GM12865 (cell line): ENCODE results near the gene EFCAB9.

Experiments used
- DNase-seq: peaks from one replicate; pipeline ENCODE4 v3.0.0; 2010; ENCODE audit warnings: low read depth
- H3K4me3 ChIP-seq: 2 replicates; pipeline ENCODE4 v1.5.1; 2011; ENCODE audit warnings: mild to moderate bottlenecking, low read depth, low read length, control low read depth
- TF ChIP-seq, protein P1 (sequence below): IDR thresholded peaks from 2 replicates; pipeline ENCODE4 v1.5.1; 2011; ENCODE audit warnings: low read length, control low read depth, low read depth, inconsistent platforms; ENCODE audit not compliant: insufficient read depth; ENCODE audit errors: missing control alignments

The EFCAB9 gene

DNA sequence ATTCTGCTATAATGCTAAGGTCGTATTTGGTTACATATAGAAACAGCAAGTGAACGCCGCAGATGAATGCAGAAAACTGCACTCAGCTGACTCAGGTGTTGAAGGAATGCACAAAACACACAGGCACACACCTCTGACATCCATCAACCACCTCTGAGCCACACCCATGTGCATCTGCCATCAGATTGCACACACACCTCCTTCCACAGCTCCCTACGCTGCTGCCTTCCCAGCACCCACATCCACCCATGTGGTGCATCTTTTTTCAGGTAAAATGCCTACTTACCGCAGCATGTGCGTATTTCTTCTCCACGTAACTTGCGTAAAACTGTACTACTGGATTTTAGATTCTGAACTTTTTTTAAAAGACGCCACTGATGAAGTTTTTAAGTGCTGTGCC is 13.0 kb upstream of the EFCAB9 start:
- no peak for DNase-seq
- no peak overlapping the region for H3K4me3 ChIP-seq
- TF ChIP-seq, protein P1, sequence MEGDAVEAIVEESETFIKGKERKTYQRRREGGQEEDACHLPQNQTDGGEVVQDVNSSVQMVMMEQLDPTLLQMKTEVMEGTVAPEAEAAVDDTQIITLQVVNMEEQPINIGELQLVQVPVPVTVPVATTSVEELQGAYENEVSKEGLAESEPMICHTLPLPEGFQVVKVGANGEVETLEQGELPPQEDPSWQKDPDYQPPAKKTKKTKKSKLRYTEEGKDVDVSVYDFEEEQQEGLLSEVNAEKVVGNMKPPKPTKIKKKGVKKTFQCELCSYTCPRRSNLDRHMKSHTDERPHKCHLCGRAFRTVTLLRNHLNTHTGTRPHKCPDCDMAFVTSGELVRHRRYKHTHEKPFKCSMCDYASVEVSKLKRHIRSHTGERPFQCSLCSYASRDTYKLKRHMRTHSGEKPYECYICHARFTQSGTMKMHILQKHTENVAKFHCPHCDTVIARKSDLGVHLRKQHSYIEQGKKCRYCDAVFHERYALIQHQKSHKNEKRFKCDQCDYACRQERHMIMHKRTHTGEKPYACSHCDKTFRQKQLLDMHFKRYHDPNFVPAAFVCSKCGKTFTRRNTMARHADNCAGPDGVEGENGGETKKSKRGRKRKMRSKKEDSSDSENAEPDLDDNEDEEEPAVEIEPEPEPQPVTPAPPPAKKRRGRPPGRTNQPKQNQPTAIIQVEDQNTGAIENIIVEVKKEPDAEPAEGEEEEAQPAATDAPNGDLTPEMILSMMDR: no peak

DNA sequence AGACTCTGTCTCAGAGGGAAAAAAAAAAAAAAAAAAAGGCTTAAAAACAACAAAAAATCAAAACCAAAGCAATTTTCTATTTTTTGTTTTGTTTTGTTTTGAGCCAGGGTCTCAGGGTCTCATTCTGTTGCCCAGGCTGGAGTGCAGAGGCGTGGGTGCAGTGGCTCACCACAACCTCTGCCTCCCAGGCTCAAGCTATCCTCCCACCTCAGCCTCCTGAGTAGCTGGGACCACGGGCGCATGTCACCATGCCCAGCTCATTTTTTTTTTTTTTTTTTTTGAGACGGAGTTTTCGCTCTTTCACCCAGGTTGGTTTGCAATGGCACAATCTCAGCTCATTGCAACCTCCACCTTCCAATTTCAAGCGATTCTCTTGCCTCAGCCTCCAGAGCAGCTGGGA is 11.7 kb upstream of the EFCAB9 start:
- no peak for DNase-seq
- TF ChIP-seq, protein P1: no peak
- H3K4me3 ChIP-seq: no peak overlapping the region

DNA sequence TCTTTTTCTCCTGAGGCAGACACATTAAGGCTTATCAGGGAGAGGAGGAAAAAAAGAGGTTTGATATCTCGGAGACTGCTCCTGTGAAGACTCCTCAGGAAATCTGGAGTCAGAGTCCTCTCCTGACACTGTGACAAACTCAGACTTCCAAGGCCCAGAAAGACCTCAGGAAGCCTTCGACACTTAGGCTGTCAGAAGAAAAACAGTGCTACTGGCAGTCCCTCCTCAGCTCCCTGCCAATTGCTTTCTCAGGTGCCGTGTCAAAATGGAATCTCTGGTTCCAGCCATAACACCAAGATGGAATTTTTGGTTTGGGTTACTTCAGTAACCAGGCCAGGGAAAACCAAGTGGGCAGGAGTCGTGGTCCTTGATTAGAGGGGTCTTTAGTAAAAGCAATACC is 10.1 kb upstream of the EFCAB9 start:
- H3K4me3 ChIP-seq: no peak overlapping the region
- TF ChIP-seq, protein P1: no peak
- no peak for DNase-seq

DNA sequence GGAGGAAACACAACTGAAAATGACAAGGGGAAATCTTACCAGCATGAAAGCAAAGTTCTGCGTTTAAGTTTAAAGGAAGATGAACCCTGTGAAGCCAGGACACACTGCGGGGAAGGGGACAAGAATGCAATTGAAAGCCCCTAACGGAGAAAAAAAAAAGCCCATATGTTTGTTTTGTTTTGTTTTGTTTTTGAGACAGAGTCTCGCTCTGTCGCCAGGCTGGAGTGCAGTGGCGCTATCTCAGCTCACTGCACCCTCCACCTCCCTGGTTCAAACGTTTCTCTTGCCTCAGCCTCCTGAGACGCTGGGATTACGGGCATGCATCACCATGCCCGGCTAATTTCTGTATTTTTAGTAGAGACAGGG is 8.9 kb upstream of the EFCAB9 start:
- H3K4me3 ChIP-seq: peak overlapping the region; percentile 92
- TF ChIP-seq, protein P1: no peak
- DNase-seq: peak; percentile 74

DNA sequence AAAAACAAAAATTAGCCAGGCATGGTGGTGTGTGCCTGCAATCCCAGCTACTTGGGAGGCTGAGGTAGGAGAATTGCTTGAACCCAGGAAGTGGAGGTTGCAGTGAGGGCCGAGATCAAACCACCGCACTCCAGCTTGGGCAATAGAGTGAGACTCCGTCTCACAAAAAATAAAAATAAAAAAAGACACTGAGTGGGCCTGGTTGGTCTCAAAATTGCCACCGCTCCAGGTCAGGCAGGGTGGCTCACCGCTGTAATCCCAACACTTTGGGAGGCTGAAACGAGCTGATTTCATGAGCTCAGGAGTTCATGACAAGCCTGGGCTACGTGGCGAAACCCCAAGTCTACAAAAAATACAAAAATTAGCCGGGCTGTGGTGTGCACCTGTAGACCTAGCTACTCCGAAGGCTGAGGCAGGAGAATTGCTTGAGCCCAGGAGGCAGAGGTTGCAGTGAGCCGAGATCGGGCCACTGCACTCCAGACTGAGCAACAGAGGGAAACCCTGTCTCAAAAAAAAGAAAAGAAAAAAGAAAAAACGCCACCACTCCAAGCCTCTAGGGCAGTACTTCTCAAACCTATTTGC is 7.8 kb upstream of the EFCAB9 start:
- peak overlapping the region; percentile 92 for H3K4me3 ChIP-seq
- TF ChIP-seq, protein P1: no peak
- no peak for DNase-seq

DNA sequence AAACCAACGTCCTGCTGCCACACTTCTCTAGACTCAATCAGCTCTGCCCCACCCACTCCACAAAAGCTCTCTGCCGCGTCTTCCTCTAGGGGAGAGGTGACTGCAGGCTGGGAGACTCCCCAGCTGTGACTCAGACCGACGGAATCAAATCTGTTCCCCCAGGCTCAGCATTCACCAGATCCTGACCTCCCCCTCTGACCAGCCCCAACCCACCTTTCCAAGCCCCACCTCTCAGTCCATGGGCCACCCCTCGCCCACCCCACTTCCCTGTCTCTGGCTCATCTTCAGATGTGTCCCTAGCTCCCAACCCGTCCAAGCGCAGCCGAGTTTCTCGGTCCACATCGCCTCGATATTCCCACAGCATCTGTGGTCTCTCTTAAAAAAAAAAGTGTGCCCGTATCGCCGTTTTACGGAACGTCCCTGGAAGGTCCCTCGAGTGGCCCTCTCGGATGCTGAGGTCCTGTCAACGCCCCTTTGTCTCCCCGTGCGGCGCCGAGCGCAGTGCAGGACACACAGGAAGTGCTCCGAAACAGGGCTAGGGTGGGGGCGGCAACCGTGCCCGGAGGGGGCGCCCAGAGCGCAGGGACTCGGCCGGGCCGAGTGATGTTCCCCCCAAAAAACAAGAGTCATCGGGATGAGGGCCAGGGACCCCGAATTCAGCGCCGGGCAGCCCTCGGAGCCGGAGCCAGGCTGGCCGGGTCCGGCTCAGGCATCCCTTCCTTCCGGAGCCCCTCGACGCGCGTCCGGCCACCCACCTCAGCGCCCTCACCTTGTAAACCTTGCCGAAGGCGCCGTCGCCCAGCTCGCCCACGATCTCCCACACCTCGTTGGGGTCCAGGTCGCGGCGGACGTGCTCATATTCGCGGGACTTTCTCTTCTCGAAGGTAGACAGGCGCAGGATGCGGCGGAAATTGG is 6.6 kb upstream of the EFCAB9 start:
- DNase-seq: peak; percentile 80
- TF ChIP-seq, protein P1: no peak
- peak overlapping the region; percentile 92 for H3K4me3 ChIP-seq
